Activated CD8-positive, alpha-beta memory T cell treated with anti-CD3 and anti-CD28 coated beads, Interleukin-2, amount 50 U/mL, for 1 hour (primary cell): ENCODE measurements around the gene ATG12.
"Not testable (repeated sequence)": the region's sequence is repeated elsewhere in the genome, so short reads cannot be mapped to it uniquely, and the experiment has no call there.

Experiments
- DNase-seq: peaks from one replicate; pipeline ENCODE4 v3.0.0-alpha.2; 2020; ENCODE audit errors: extremely low read depth

Gene ATG12

DNA sequence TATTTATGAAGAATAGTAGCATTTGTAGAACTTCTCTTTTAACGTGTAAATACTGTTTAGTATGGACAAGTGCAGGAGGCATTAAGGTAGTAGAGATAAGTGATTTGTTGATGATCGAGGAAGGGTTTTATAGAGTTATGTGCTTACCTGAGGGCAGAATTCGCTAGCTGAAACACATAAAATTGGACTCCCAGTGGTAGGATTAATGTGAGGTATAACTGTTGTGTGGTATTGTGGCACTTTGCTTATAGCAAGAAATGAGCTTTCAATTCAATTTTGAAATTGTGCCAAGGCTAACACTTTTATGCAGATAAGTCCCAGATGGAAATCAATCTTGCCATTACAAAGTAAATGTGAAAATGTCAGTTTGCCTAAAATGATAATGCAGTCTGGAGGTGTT, 1.6 kb upstream of the ATG12 start:
- DNase-seq: no peak

DNA sequence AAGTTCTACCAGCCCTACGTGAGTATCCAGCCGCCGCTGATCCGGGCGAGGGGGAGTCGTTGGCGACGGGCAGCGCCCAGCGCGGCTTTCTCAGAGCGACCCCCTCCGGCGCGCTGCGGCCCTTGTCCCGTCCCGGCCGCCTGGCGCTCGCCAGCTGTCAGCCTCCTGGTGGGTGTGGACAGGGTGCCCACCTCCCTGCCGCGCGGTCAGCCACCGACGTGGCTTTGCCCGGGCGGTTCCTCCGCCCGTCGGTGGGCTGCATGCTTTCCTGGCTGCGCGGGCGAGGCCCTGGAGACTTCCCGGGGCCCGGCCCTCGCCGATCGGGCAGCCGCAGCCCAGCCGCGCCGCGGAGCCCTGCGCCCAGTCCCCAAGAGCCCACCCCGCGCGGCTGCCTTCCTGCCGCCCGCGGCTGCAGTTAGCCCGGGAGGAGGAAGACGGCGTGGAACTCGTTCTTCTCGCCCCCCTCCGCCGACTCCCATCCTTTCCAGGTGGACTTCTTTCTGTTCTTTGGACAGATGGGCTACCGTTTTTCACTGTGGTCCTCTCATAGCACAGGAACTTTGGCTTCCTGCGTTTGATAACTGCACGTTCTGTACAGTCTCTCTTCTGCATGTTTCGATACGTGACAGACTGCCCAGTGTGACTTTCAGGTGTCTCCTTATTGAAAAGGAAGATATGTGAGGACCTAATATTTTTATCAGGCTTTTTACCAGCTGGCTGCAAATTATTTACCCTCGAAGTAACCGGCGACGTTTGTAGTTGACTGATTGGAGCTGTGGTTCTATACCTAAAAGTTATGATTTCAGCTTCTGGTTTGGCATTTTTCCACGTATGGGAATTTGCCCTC, 947 bp upstream of the ATG12 start:
- DNase-seq: no peak

DNA sequence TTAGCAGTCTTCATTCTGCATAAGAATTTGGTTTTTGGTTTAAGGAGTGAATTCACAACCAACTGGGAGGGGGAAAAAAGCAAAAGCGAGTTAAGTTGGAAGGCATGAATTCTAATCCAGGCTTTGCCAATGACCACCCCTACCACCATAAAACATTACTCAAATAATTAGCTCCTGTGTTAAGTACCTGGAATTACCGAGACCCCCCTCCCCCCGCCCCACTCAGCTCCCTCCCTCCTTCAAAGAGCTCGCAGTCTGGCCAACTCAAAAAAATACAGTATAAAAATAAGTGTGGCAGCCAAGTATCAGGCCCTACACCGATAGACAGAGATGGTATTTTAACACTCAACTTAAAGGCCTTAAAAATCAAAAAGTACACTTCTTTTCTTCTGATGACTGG, 492 bp downstream of the ATG12 start:
- DNase-seq: no peak

DNA sequence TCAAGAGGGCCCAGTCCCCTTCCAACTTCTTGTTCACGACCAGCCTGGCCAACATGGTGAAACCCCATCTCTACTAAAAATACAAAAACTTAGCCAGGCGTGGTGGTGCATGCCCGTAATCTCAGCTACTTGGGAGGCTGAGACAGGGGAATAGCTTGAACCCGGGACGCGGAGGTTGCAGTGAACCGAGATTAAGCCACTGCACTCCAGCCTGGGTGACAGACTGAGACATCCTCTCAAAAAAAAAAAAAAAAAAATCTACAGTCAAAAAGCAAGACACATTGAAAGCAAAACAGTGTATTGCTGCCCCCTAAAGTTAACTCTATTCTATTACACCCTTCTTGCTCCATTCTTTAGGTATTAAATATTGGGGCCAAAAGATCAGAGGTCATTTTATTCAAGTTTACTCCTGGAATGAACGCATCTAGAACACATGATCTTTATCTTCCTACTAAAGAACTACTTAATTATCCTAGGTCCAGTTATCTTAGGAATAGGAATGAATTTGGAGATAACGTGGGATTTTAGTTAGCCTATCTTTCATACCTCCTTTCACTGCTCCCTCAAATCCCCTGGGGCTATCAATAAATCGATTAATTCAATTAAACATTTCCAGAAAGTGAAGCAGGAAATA, 2.4 kb downstream of the ATG12 start:
- DNase-seq: no peak

DNA sequence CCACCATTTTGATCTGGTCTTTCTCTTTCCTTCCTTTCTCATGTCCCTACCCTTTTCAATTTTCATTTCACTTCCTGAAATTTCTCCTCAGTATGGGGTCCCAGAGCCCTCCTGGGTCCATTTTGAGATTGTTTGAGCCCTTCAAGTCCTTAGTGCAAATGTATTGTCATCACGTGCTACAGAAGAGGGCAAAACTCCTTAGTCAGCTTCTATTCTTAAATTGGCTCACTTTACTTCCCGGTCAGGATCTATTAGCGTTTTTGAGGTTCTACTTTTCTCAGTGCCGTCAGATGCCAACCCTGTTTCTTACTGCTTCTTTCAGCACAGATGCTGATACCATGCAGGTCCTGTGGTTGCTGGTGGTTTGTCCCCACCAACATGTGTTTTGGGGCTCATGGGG, 5.9 kb downstream of the ATG12 start:
- no peak for DNase-seq

DNA sequence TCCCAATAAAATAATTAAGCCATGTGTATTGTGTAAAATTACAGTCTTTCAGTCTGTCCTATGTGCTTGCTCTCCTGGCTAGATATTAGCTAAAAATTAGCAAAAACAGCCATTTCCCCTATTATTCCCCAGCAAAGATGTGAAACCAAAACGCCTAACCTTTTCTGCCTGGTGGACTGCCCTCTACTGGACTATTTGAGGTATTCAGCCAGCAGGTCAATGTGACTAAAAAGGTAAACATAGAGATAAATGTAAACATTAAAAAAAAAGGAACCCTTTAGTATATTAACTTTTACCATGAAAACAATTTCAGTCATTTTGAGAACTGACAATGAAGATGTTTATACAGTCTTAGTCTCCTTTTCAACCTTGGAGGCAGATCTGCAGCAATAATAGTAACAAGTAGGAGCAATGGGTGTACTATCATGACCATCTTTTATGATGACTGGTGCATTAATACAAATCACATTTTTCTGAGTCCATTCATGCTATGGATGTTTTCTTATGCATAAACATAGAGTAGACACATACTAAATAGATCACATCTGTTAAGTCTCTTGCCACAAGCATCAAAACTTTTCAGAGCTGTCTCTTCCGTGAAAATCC, 10.1 kb downstream of the ATG12 start:
- DNase-seq: no peak

DNA sequence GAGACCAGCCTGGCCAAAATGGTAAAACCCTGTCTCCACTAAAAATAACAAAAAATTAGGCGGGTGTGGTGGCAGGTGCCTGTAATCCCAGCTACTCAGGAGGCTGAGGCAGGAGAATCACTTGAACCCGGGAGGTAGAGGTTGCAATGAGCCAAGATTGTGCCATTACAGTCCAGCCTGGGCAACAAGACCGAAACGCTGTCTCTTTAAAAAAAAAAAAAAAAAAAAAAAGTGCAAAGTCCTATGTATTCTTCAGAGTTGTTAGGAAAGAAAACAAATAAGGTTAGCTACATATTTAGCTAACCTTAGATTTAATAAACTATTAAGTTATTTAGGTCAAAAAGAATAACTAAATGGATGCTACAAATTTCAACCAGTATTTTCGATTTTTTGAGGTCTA, 11.5 kb downstream of the ATG12 start:
- no peak for DNase-seq

DNA sequence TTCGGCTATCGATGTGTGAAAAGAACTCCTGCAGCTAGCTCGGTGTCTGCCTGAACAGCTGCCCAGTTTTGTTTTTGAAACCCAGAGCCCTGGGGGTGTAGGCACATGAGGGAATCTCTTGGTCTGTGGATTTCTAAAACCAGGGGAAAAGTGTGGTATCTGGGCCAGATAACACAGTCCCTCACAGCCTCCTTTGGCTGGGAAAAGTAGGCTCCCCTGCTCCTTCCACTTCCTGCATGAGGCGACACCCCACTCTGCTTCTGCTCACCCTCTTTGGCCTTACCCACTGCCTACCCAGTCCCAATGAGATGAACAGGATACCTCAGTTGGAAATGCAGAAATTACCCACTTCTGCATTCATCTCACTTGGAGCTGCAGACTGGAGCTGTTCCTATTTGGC, 15.4 kb downstream of the ATG12 start:
- DNase-seq: no peak

DNA sequence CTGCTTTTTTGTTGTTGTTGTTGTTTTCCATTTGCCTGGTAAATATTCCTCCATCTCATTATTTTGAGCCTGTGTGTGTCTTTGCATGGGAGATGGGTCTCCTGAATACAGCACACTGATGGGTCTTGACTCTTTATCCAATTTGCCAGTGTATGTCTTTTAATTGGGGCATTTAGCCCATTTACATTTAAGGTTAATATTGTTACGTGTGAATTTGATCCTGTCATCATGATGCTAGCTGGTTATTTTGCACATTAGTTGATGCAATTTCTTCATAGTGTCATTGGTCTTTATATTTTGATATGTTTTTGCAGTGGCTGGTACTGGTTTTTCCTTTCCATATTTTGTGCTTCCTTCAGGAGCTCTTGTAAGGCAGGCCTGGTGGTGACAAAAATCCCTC, 16.4 kb downstream of the ATG12 start:
- not testable (repeated sequence) for DNase-seq

DNA sequence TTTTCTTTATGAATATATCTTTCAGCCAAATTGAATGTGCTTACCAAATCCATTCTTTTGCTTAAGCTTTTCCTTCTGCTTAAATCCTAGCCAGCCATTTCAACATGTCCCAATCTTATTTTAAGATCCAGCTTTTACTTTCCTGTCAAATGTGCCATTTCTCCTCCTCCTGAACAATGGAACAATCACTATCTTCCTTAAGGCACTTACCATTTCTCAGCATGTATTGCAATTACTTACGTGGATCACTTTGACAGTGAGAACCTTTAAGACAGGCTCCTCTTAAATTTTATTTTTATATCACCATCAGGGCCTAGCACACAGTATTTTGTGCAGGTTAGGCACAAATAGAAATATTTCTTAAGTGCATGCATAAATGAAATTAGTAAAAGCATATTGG, 20.5 kb downstream of the ATG12 start:
- DNase-seq: no peak

DNA sequence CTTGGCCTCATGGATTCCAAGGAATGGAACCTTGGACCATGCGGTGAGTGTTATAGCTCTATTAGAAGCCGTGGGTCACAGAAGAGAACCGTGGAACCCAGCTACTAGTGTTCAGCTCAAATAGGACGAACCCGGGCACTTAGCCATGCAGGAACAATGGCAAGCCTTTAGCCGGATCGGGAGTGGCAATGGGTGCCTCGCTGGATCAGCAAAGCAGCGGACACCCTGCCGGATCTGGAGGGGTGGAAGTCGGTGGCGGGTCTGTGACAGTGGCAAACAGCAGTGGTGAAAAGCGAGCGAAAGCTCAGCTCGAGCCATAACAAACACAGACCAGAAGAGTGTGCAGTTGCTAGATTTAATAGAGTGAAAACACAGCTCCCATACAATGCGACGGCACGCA, 22.5 kb downstream of the ATG12 start:
- DNase-seq: no peak

DNA sequence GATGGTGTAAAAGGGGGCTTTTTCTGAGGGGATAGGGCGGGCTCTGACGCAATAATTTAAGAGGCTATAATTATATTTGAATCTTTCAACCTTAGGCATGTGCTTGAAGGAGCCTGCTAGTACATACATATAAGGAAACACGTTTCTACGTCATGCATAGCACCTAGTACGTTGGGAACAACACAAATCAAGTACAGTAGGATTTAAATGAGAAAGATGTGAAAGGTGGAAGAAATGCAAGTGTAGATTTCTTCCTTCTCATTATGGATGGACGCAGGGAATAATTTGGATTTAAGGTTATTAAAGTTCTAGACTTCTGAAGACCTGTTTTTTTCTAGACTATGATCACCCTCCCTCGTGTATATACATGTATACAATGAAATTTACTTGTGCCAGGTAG, 24.0 kb downstream of the ATG12 start:
- DNase-seq: no peak

DNA sequence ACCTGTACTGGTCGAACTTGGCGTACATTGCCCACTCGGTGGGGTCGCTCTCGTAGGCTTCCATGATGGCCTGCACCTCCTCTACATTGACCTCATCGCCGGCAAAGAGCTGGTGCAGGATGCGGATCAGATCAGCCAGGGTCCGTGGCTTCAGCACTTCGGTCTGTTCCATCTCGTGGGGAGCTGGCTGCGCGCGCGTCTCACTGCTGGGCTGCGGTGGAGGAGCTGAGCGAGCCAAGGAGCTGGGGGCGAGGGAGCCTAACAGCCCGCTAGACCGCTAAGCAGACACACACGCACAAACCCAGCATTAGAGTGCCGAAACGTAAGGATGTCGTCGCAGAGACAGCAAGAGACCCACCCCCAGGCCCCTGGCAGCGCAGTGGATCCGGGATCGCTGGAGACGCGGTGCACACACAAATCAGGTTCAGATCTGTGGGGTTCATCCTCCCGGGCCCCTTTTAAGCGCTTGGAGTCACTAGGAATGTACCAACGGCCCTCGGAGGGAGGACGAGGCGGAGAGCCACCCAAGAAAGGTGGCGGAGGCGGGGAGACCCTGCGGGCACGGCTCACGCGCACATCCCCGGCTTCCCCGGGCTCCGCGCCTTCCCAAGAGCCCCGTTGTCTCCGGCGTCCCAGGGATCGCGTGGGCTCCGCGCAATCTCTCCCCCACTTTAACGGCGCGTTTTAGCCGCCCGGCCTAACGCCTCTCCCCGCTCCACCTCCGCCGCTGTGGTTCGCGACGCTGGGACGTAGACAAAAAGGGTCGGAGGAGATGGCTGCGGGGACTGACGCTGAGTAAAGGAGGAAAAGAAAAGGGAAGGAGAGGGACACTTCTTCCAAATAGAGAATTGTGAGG, 24.9 kb downstream of the ATG12 start, which contains the start of gene CDO1:
TSS of gene CDO1 (minus strand) at position 434 of the 856 bp plus-strand sequence. CDS start at position 172, 262 bp downstream.
- DNase-seq: no peak

DNA sequence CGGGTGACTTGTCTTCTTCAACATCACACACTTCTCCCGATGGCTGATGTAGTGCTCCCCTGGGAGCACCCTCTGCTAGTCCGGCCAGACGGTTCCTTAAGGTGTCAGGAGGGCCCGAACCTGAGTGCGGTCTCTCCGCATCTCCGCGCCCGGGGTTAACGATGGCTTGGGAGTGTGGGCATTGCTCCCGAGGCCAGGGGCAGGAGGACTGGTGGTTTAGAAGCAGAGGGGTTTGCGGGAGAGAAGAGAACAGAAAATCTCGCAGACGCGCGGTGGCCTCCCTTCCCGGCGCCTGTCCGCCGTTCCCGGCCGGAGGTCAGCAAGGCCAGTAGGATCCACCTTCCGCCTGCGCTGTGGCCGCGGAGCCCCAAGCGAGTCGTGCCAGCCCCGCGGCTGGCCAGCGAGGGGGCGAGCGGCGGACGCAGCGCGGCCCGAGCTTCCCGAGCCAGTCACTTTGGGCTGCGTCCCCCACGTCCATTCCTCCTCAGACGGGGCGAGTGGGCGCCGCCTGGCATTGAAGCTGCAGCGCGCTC, 25.6 kb downstream of the ATG12 start:
- DNase-seq: no peak

DNA sequence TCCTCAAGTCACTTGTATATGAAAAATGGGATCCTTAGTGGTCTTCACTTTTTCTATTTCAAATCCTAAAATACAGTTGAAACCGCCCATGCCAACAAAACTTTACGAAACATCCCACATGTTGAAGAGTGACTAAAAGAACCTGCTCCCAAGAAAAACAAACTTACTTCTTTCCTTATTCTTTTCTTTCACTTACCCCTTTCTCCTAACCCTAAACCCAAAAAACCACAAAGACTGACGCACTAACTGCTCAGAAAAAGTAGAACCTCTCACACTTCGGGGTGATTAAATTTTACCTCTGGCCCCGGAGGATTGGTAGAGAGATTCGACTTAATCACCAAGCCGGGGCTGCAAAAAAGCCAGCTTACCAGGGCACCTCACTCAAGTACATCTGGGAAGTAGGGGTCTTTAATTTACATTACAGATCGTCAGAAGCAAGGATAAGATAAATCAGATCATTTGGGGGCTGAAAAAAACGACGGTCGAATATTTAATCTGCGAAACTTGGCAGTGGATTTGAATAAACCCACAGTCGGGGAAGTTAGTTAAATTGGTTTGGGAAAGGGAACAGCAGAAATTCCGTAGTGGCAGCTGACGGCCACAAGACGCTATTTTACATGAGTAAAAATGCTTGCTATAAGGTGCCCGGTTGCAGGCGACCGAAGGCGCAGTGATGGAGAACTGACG, 26.2 kb downstream of the ATG12 start:
- DNase-seq: no peak

DNA sequence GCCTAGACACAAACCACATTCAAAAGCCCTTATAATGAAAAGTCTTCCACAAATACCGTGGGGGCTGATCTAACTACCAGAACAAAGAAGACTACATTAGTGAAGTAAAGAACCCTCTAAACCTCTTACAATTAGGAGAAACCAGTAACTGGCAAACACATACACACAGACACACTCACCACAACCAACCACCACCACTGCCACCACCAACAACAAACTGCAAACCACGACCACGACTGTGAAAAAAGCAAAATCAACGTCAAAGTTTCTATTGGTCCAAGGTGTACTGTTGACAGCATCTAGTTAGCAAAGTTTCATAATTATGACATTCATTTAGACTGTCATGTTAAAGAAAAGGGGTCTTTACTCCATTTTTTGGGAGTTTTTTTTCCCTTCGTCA, 27.6 kb downstream of the ATG12 start:
- no peak for DNase-seq

DNA sequence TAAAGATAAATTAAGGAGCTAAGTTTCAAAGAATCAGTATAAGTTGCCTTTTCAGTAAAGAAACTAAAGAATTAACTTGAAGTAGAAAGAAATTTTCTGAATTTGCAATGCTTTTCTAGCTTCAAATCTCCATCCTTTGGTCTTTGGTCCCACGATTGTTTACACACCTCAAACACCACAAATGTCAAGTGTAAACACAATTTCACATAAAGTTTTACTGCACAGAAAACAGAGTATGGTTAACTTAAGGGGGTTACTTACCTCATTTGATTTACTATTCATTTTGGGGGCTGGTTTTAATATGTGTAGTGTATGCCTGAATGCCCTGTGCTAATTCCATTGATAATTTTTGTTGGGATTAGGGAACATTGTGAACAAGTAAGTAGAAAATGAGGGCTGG, 29.0 kb downstream of the ATG12 start:
- no peak for DNase-seq

DNA sequence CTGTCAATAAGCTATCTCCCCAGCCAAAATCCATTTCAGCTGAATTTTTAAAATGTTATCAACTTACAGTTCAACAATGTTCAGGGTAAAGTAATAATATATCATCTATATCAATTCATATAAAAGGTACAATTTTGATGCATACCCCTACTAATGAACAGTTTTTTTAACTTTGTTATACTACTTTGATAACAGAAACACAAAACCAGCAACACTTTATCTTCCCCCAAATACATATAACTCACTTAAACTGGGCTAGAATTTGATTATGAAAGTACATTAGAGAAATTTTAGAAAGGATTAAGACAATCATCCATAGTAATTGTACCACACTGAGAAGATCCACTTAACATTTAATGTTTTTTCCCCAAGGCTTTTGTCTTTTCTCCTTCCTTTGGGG, 30.0 kb downstream of the ATG12 start:
- no peak for DNase-seq

DNA sequence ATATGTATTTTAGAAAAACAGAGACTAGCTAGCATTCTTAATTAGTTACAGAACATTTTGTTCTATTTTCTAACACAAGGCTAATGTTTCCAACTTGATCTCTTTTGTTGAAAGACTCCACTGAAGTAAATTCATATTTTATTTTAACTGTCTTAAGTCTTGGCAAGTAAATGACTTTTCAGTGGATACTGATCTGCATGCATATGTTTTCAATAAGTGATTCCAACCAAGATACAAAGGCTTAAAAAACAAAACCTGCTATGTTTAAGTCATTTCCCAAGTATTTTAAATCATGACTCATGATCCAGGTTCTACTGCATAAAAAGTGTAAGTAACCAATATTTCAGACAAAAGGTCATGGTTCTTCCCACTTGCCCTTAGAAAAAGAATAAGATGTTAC, 30.6 kb downstream of the ATG12 start:
- no peak for DNase-seq

DNA sequence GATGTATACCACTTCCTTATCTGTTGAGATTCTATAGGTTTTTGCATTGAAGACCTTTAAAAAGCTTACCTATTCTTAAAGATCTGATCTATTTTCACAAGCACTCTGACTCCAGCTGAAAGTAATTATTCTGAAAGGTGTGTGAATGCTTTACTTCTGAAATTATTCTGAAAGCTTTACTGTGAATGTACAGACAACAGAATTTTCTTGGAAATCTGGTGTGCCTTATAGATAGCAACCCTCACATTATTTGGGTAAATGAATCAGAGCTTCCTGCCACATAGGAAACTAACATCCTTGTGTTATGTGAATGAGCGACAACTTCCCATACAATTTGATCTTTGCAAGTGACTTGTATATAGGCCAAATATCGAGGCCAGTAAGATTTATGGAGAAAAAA, 31.4 kb downstream of the ATG12 start:
- no peak for DNase-seq

DNA sequence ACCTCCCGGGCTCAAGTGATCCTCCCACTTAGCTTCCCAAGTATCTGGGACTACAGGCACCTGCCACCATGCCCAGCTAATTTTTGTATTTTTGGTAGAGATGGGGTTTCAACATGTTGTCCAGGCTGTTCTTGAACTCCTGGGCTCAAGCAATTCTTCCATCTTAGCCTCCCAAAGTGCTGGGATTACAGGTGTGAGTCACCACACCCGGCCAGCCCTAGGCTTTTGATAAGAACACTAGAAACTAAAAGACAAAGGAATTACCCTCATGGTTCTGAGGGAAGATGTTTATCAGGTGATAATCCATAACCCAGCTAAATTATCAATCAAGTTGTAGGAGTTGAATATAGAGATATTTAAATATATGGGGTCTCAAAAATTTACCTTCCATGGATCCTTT, 33.3 kb downstream of the ATG12 start:
- DNase-seq: not testable (repeated sequence)
